Cardiac fibroblast (primary cell): ENCODE measurements around the gene ESYT1.

Experiments
- DNase-seq, 2 donors: peaks; one replicate each; pipeline versions ENCODE4 v3.0.0 to v3.0.0-alpha.2; 2010; ENCODE audit warnings: low read depth in 2 of 2
- H3K4me3 ChIP-seq, 2 donors: replicated peaks in 1 of 2; 1 replicate in 1 of 2; 2 replicates in 1 of 2; pipeline ENCODE4 v1.5.1; 2011; ENCODE audit warnings: low read depth in 2 of 2, low read length in 2 of 2, mild to moderate bottlenecking in 2 of 2, moderate library complexity in 1 of 2
- TF ChIP-seq, protein P1 (sequence below): IDR thresholded peaks from one replicate; pipeline ENCODE4 v1.5.1; 2011; ENCODE audit warnings: low read depth, mild to moderate bottlenecking, low read length, inconsistent platforms

The ESYT1 gene

DNA sequence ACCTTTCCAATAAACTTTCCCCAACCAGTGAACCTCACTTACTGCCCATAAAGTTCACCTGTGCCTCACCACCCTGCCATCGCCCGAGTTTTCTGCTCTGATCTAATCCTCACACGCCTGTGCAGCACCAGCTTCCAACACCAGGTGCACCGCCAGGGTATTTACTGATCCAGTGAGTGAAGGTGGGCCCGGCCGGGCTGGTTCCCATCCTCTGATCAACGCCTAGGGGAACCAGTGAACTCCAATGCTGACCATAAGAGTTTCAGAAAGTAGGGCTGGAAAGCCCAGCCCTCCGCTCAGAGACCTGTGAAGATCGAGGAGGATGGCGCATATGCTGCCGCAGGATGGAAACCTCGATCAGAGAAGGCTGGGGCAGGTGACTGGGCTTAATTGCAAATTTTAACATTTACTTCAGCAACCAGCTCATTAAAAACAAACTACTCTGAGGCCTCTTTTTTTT is 23.6 kb downstream of the ESYT1 start:
- DNase-seq: peak in 1 of 2 donors; percentile 21

DNA sequence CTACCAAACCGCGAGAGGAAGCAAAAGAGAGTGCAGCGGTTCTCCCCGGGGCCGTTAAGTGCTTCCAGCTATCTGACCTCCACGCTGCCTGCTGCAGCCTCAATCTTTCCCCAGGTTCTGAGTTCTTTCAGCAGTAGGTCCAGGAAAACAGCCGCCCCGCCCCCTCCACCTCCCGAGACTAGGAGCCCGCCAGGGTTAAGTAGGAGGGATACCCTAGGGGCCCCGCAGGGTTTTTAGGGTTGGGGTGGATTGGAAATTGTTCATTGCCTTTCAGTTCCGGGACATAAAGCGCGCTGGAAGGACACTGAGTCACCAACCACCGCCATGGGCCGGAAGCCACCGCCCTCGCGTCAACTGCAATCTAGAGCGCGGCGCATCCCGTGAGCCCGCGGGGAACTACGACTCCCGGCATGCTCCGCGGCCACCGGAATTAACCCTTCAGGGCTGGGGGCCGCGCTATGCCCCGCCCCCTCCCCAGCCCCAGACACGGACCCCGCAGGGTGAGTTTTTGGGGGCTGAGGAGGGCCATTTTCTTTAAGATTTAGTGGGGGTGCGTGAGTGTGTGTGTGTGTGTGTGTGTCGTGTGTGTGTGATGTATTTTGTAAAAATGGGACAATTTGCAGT is 24.2 kb downstream of the ESYT1 start, which contains the start of gene MYL6B:
Gene MYL6B (plus strand): TSS at position 456 of the 624 bp plus-strand sequence. CDS start 1,332 bp downstream, outside the sequence.
- TF ChIP-seq, protein P1, sequence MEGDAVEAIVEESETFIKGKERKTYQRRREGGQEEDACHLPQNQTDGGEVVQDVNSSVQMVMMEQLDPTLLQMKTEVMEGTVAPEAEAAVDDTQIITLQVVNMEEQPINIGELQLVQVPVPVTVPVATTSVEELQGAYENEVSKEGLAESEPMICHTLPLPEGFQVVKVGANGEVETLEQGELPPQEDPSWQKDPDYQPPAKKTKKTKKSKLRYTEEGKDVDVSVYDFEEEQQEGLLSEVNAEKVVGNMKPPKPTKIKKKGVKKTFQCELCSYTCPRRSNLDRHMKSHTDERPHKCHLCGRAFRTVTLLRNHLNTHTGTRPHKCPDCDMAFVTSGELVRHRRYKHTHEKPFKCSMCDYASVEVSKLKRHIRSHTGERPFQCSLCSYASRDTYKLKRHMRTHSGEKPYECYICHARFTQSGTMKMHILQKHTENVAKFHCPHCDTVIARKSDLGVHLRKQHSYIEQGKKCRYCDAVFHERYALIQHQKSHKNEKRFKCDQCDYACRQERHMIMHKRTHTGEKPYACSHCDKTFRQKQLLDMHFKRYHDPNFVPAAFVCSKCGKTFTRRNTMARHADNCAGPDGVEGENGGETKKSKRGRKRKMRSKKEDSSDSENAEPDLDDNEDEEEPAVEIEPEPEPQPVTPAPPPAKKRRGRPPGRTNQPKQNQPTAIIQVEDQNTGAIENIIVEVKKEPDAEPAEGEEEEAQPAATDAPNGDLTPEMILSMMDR: no peak
- DNase-seq: peak; percentile 89 to 92
- H3K4me3 ChIP-seq: peak within 1 kb of the TSS; percentile 65 to 69

More for the DNA sequence above, 23.6 kb downstream of the ESYT1 start:
- TF ChIP-seq, protein P1: peak; percentile 30
- peak overlapping the region; percentile 65 to 69 for H3K4me3 ChIP-seq

DNA sequence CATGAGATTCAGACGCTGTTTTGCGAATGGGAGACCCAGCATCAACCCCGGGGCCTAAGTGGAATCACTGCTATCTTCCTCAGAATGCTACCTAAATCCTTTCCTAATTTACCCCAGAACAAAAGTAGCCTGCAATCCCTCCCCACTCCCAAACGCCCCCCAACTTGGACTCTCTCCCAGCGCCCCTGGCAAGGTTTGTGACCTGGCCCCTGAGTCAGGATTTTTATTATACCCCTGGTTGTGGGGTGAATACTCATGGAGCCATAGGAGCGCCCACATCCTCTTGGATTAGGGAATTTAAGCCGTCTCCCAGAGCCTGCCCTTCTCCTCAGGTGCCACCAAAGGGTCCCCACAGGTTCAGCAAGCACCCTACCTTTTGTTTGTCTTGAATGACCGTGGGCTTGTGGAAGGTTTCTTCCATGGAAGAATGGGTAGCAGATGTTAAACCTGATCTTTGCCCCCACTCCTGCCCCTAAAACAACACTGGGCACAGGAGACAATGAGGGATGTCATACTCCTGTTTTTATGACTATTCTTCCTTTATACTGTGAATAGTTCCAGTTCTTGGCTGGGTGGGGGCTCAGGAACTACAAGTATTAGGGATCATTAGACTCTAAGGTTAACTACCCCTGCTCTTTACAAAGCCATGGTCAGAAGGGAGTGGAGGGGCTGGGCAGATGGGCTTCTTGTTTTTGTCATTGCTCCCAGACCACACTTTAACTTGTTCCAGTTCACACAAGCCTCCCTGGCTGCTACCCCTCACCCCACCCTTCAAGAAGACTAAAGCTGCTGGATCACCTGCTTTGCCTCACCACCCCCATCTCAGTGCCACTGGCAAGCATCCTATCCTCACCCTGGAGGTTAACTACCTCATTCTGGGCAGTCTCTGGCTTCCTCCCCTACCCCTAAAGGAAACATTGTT is 24.9 kb downstream of the ESYT1 start:
- TF ChIP-seq, protein P1: no peak
- peak overlapping the region; percentile 65 to 69 for H3K4me3 ChIP-seq
- DNase-seq: no peak

DNA sequence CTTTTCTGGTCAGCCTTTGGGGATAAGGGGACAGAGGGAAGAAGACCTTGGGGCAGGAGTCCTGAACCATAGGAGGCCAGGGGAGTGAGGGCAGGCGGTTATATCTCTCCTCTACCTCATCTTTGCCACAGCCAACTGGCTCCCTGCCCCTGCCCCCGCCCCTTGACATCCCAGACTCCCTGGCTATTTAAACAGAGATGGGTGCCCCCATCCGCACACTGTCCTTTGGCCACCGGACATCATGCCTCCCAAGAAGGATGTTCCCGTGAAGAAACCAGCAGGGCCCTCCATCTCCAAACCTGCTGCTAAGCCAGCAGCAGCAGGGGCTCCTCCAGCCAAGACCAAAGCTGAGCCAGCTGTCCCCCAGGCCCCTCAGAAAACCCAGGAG is 25.6 kb downstream of the ESYT1 start:
- no peak for DNase-seq
- no peak overlapping the region for H3K4me3 ChIP-seq
- TF ChIP-seq, protein P1: no peak

DNA sequence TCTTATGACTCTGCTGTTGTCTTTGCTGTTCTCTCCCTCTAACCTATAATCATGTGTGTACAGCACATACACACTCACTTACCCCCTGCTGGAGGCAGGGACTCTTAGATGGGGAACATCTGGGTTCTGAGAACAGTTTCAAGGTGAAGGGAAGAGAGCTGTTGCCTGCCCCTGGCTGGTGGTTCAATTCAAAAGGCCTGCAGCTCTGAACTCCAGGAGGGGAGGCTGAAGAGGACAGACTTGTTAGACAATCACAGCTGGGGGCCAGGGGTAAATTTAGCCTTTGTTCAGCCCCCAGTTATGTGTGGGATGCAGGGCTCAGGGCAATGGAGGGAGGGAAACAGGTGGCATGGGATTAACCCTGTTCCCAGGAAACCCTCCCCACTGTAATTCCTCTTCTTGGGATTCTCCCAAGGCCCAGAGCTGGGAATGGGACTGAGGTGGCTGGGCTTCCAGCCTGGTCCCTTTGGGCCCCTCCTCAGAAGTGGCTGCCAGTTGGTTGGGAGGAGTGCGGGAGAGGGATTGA is 26.2 kb downstream of the ESYT1 start:
- TF ChIP-seq, protein P1: no peak
- no peak for DNase-seq
- H3K4me3 ChIP-seq: no peak overlapping the region

DNA sequence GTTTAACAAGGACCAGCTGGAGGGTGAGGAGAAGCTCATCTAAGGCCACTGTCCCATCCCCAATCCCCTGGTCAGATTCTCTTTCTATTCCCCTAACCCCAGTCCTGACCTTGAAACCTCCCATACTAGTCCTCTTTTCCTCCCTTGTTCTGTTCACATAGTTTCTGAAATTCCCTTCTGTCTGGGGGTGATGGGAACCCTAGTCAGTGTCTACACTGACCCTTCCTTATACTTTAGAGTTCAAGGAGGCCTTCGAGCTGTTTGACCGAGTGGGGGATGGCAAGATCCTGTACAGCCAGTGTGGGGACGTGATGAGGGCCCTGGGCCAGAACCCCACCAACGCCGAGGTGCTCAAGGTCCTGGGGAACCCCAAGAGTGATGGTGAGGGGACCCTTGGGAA is 26.8 kb downstream of the ESYT1 start:
- no peak overlapping the region for H3K4me3 ChIP-seq
- TF ChIP-seq, protein P1: no peak
- DNase-seq: no peak
